HepG2 (cell line): Measurements from ENCODE around the gene ITGB5. TPM values are rescaled to one million over a fixed set of nuclear protein-coding genes. Genes with fewer than 3 reads are reported as not detected.

Source experiments
- ATAC-seq: fragments of 200-7000 bp; cut with Tn5 transposase; 3 replicates; pipeline ENCODE4 v1.9.1; 2020; ENCODE audit warnings: mild to moderate bottlenecking, moderate library complexity
- BruUV-seq: library from RNA; stranded (reverse); fragments of 400-500 nt; replicated peaks from 2 replicates; lab custom pipeline; 2021; lab: Mats Ljungman, UMichigan
- CTCF ChIA-PET: fragments of 300-600 bp; formaldehyde crosslinking; extraction: SDS; loops from one replicate; lab custom pipeline; 2021; ENCODE audit warnings: low total read pairs, inconsistent platforms, low intra/inter-chr PET ratio; lab: Yijun Ruan, JAX
- POLR2A ChIA-PET: fragments of 350-600 bp; sonication (Branson Sonifier 250); formaldehyde crosslinking; loops from one replicate; lab custom pipeline; 2020; ENCODE audit warnings: antibody characterized with exemption, inconsistent platforms; lab: Yijun Ruan, JAX
- DNase-seq: peaks from one replicate; pipeline ENCODE4 v3.0.0-alpha.2; 2015; ENCODE audit warnings: low spot score
- FAIRE-seq: peaks from 3 replicates; lab custom pipeline; 2011; peaks lifted over from hg19 to GRCh38; lab: Jason Lieb, UNC
- H2AFZ ChIP-seq: one replicate; pipeline ENCODE4 v1.6.1; 2011; ENCODE audit warnings: low read length, inconsistent platforms
- H3K27ac ChIP-seq: fragments of 300-600 bp; 3 replicates; pipeline ENCODE4 v1.8.0; 2011; ENCODE audit warnings: mixed run types, mild to moderate bottlenecking, mixed read lengths, low read length, inconsistent platforms; ENCODE audit not compliant: insufficient read depth; ENCODE audit errors: extremely low read length
- H3K27me3 ChIP-seq, 2 experiments: fragments of 200-600 bp in 1 of 2; 2 replicates in 1 of 2; 3 replicates in 1 of 2; pipeline versions ENCODE4 v1.6.0 to v1.8.0; 2011; ENCODE audit warnings: low read length in 2 of 2, mild to moderate bottlenecking in 2 of 2, moderate library complexity in 2 of 2, inconsistent platforms in 1 of 2; ENCODE audit not compliant: insufficient read depth in 2 of 2, control insufficient read depth in 1 of 2
- H3K36me3 ChIP-seq, 2 experiments: fragments of 200-600 bp in 1 of 2; replicated peaks in 1 of 2; 2 replicates in 1 of 2; 3 replicates in 1 of 2; pipeline versions ENCODE4 v1.5.1 to v1.8.0; 2011; ENCODE audit warnings: low read length in 2 of 2, inconsistent platforms in 1 of 2; ENCODE audit not compliant: insufficient read depth in 2 of 2, control insufficient read depth in 1 of 2
- H3K4me1 ChIP-seq: 2 replicates; pipeline ENCODE4 v1.5.1; 2012; ENCODE audit warnings: low read length, inconsistent platforms; ENCODE audit not compliant: insufficient read depth
- H3K4me2 ChIP-seq: 2 replicates; pipeline ENCODE4 v1.6.0; 2011; ENCODE audit warnings: low read depth, low read length, inconsistent platforms
- H3K4me3 ChIP-seq, 3 experiments: fragments of 200-600 bp in 1 of 3; sonication (generic), shearing (Covaris generic) in 1 of 3; replicated peaks in 1 of 3; 2 replicates each; pipeline ENCODE4 v1.5.1; 2011 to 2016; ENCODE audit warnings: low read length in 3 of 3, inconsistent platforms in 2 of 3, low read depth in 2 of 3, mild to moderate bottlenecking in 2 of 3, control low read depth in 1 of 3, mixed read lengths in 1 of 3; ENCODE audit not compliant: insufficient read depth in 1 of 3
- H3K79me2 ChIP-seq: one replicate; pipeline ENCODE4 v1.6.1; 2011; ENCODE audit warnings: low read length, inconsistent platforms; ENCODE audit not compliant: insufficient read depth
- H3K9ac ChIP-seq: 2 replicates; pipeline ENCODE4 v1.6.0; 2011; ENCODE audit warnings: mild to moderate bottlenecking, low read depth, low read length, inconsistent platforms; ENCODE audit not compliant: insufficient read depth
- H3K9me3 ChIP-seq: 2 replicates; pipeline ENCODE4 v1.5.1; 2012; ENCODE audit warnings: mild to moderate bottlenecking, low read length
- H4K20me1 ChIP-seq: 2 replicates; pipeline ENCODE4 v1.6.0; 2011; ENCODE audit warnings: inconsistent platforms, mild to moderate bottlenecking, low read length, moderate library complexity; ENCODE audit not compliant: insufficient read depth
- ERF ChIP-seq: IDR thresholded peaks from 2 replicates; pipeline ENCODE4 v1.6.1; 2018; ENCODE audit warnings: missing biosample characterization, missing genetic modification reagents
- KLF6 ChIP-seq: IDR thresholded peaks from 2 replicates; pipeline ENCODE4 v1.8.0; 2016; ENCODE audit warnings: missing biosample characterization, missing genetic modification reagents
- RCOR2 ChIP-seq: IDR thresholded peaks from 2 replicates; pipeline ENCODE4 v1.6.1; 2016; ENCODE audit warnings: missing biosample characterization, missing genetic modification reagents
- REL ChIP-seq: sonication (generic); formaldehyde crosslinking; conservative IDR thresholded peaks from 2 replicates; pipeline ENCODE4 v1.8.0; 2022; ENCODE audit warnings: mild to moderate bottlenecking, missing genetic modification reagents, moderate library complexity
- ZNF121 ChIP-seq: sonication (generic); formaldehyde crosslinking; IDR thresholded peaks from 2 replicates; pipeline ENCODE4 v1.5.0; 2020; ENCODE audit warnings: mild to moderate bottlenecking, missing genetic modification reagents
- ZNF550 ChIP-seq: sonication (generic); formaldehyde crosslinking; IDR thresholded peaks from 2 replicates; pipeline ENCODE4 v1.4.0; 2020; ENCODE audit warnings: mild to moderate bottlenecking, missing genetic modification reagents, borderline replicate concordance
- WGBS: methylation state at CpG from one replicate; pipeline ENCODE4 v1.1.6; 2017; ENCODE audit warnings: low lambda C conversion rate; 5-methylcytosine and 5-hydroxymethylcytosine counted together
- in situ Hi-C: cut with HindIII; loops from 2 replicates; pipeline ENCODE4 v1.10.0; 2017; ENCODE audit warnings: low pct_unique_long_range_greater_than_20kb; ENCODE audit not compliant: extremely low pct_ligation_motif_present
- intact Hi-C: fragments of 100-400 bp; cut with micrococcal nuclease; formaldehyde crosslinking; loops from one replicate; pipeline ENCODE4 v1.10.0; 2022; ENCODE audit not compliant: unreplicated experiment
- polyA plus RNA-seq, 8 experiments: library from polyadenylated mRNA; depleted of rRNA in 3 of 8; stranded (reverse) in 7 of 8; unstranded in 1 of 8; fragments of >200 nt; fragmentation: Illumina TruSeq in 4 of 8; extraction: Trizol in 4 of 8; gene quantifications; 2 replicates each; pipeline versions ENCODE4 v1.2.1 to v1.2.3, GENCODE V29; 2011 to 2016; ENCODE audit warnings: low read depth in 4 of 8, missing spikeins in 1 of 8, mixed read lengths in 1 of 8; ENCODE audit not compliant: insufficient read depth in 1 of 8
- total RNA-seq, 5 experiments: library from RNA; depleted of rRNA; stranded (reverse); fragments of >200 nt; fragmentation: Illumina TruSeq; extraction: Trizol; gene quantifications; 2 replicates each; pipeline ENCODE4 v1.2.3, GENCODE V29; 2016; ENCODE audit warnings: low read depth in 1 of 5
- TF ChIP-seq, protein P1 (sequence below): sonication (generic); formaldehyde crosslinking; IDR thresholded peaks from 2 replicates; pipeline ENCODE4 v1.8.0; 2022; ENCODE audit warnings: low read depth, missing genetic modification reagents
- TF ChIP-seq, protein P2 (sequence below): sonication (generic); formaldehyde crosslinking; IDR thresholded peaks from 2 replicates; pipeline ENCODE4 v1.5.0; 2020; ENCODE audit warnings: mild to moderate bottlenecking, missing genetic modification reagents

The ITGB5 gene
- total and polyA plus RNA-seq, 2 of the 13 experiments (the other 11 are each of a cell fraction or from before 2014, with no cell fraction given): 74.1 to 343 TPM

DNA sequence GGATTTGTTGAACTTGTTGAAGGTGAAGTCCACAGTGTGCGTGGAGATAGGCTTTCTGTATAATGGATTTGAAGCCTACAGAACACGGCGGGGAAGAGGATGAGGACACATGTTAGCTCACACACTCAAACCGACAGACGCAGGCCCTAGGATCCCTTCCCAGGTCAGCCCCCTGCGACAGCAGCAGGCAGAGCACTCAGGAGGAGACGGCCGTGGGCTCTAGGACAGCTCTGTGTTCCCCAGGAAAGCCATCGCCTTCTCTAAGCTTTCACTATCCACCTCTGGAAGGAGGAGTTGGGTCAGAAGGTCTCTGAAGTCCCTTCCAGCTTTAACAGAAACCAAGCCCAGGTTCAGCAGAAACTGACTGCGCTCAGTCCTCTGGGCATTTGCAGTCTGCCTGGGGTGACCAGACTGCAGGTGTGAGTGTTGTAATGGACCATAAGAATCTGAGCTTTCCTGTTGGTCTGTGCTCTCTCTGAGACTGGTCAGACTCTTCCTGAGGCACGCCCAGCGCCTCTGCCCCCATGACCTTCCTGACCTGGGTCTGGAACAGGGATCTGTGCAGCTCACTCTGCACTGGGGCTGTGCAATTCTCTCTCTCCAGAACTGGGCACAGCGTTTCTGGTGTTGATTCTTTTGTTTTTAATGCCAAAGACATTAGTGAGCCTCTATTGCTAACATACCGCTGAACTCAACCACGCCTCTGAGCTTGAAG is 123.4 kb downstream of the ITGB5 start:
- POLR2A ChIA-PET: interaction anchor here (1.0 kb wide), 1 partner anchor 34 kb away, joined by 3 read pairs; the partner anchor contains the start of gene UMPS
- no peak for DNase-seq
- no peak overlapping the region for H3K4me3 ChIP-seq
- peaks cover 23% of the 10 kb centered on the region for H3K4me1 ChIP-seq
- 96% methylated on average over 10 of the region's 15 CpGs for WGBS
- H3K79me2 ChIP-seq: no peaks in the 10 kb centered on the region
- CTCF ChIA-PET: no interaction called here
- peaks cover 39 to 57% of the 10 kb centered on the region in 2 experiments for H3K36me3 ChIP-seq
- H4K20me1 ChIP-seq: no peaks in the 10 kb centered on the region
- BruUV-seq: no TSS peak
- in situ Hi-C loops (loop anchor here (5.0 to 25.0 kb wide), 2 partner anchors 138 to 398 kb away; no protein-coding TSS in a partner anchor), intact Hi-C loops (loop anchor here (5.0 kb wide), 1 partner anchor 124 kb away; the partner anchor contains the start of gene ITGB5)
- H3K9me3 ChIP-seq: no peaks in the 10 kb centered on the region
- no peak for TF ChIP-seq REL (CRISPR knock-in tag)
- TF ChIP-seq KLF6: no peak
- no peak for TF ChIP-seq RCOR2
- H3K27me3 ChIP-seq: no peaks in the 10 kb centered on the region
- no peak overlapping the region for H3K27ac ChIP-seq
- ATAC-seq: no peak
- no peak overlapping the region for H3K4me2 ChIP-seq
- H2AFZ ChIP-seq: no peak overlapping the region
- FAIRE-seq: no peak
- no peak overlapping the region for H3K9ac ChIP-seq

DNA sequence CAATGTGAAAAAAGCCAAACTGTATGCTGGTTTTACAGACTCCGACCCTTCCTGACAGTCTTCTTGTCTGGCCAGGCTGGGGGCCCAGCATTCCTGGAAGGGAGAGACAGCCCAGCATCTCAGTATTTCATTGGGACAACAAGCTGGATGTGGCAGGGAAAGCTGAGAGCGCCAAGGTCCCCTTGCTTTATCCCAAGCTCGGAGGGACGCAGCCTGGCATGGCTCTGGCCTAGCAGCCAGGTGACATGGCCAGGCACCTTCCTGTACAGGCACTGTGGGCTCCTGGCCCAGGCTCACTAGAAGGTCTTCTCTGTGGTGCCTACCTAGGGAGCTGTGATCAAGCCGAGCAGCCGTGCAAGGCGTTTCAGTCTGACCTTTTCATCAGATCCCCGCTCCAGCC is 124.0 kb downstream of the ITGB5 start:
- H3K4me1 ChIP-seq: peaks cover 23% of the 10 kb centered on the region
- no peak for DNase-seq
- H3K27me3 ChIP-seq: no peaks in the 10 kb centered on the region
- CTCF ChIA-PET: no interaction called here
- no TSS peak for BruUV-seq
- H3K4me2 ChIP-seq: no peak overlapping the region
- no peak overlapping the region for H3K4me3 ChIP-seq
- in situ Hi-C loops: loop anchor here (5.0 to 25.0 kb wide), 2 partner anchors 139 to 399 kb away; no protein-coding TSS in a partner anchor
- POLR2A ChIA-PET: interaction anchor here (1.0 to 3.0 kb wide), 2 partner anchors 33 to 138 kb away, joined by 3 to 20 read pairs; partner anchors contain the start of gene UMPS
- H4K20me1 ChIP-seq: no peaks in the 10 kb centered on the region
- no peaks in the 10 kb centered on the region for H3K9me3 ChIP-seq
- WGBS: 100% methylated on average over 4 of the region's 8 CpGs
- intact Hi-C loops: loop anchor here (5.0 kb wide), 1 partner anchor 124 kb away; the partner anchor contains the start of gene ITGB5
- no peak overlapping the region for H3K27ac ChIP-seq
- no peak for FAIRE-seq
- no peaks in the 10 kb centered on the region for H3K79me2 ChIP-seq
- H2AFZ ChIP-seq: no peak overlapping the region
- H3K9ac ChIP-seq: no peak overlapping the region
- peaks cover 36 to 51% of the 10 kb centered on the region in 2 experiments for H3K36me3 ChIP-seq
- no peak for ATAC-seq
- TF ChIP-seq, protein P1, sequence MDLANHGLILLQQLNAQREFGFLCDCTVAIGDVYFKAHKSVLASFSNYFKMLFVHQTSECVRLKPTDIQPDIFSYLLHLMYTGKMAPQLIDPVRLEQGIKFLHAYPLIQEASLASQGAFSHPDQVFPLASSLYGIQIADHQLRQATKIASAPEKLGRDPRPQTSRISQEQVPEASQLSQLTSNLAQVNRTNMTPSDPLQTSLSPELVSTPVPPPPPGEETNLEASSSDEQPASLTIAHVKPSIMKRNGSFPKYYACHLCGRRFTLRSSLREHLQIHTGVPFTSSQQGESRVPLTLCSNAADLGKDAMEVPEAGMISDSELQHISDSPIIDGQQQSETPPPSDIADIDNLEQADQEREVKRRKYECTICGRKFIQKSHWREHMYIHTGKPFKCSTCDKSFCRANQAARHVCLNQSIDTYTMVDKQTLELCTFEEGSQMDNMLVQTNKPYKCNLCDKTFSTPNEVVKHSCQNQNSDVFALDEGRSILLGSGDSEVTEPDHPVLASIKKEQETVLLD (CRISPR knock-in tag): no peak
- TF ChIP-seq, protein P2, sequence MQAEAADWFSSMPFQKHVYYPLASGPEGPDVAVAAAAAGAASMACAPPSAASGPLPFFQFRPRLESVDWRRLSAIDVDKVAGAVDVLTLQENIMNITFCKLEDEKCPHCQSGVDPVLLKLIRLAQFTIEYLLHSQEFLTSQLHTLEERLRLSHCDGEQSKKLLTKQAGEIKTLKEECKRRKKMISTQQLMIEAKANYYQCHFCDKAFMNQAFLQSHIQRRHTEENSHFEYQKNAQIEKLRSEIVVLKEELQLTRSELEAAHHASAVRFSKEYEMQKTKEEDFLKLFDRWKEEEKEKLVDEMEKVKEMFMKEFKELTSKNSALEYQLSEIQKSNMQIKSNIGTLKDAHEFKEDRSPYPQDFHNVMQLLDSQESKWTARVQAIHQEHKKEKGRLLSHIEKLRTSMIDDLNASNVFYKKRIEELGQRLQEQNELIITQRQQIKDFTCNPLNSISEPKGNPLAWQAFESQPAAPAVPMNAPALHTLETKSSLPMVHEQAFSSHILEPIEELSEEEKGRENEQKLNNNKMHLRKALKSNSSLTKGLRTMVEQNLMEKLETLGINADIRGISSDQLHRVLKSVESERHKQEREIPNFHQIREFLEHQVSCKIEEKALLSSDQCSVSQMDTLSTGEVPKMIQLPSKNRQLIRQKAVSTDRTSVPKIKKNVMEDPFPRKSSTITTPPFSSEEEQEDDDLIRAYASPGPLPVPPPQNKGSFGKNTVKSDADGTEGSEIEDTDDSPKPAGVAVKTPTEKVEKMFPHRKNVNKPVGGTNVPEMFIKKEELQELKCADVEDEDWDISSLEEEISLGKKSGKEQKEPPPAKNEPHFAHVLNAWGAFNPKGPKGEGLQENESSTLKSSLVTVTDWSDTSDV: no peak
- TF ChIP-seq ZNF550: no peak
- no peak for TF ChIP-seq ERF (CRISPR knock-in tag)
- no peak for TF ChIP-seq ZNF121 (CRISPR knock-in tag)
